HG02759 (cell line): ENCODE results near the gene MPC2.
"Not testable (repeated sequence)": the region's sequence is repeated elsewhere in the genome, so short reads cannot be mapped to it uniquely, and the experiment has no call there.

ENCODE experiments used
- ATAC-seq: cut with Tn5 transposase; IDR thresholded peaks from one replicate; pipeline ENCODE4 v1.9.1; 2021; ENCODE audit warnings: mild to moderate bottlenecking, moderate library complexity; ENCODE audit not compliant: unreplicated experiment

Gene MPC2

GRCh38 chr1:167909691-167910180 is 27.1 kb downstream of the MPC2 start:
- no peak for ATAC-seq

- no peak for ATAC-seq
Observed at GRCh38 chr1:167905671-167906070, 31.2 kb downstream of the MPC2 start.

GRCh38 chr1:167905182-167905581 is 31.7 kb downstream of the MPC2 start:
- no peak for ATAC-seq

- ATAC-seq = no peak
Observed at GRCh38 chr1:167904652-167905130, 32.2 kb downstream of the MPC2 start.

- no peak for ATAC-seq
Observed at GRCh38 chr1:167900907-167901306, 36.0 kb downstream of the MPC2 start.

- ATAC-seq = peak; percentile 96
Observed at GRCh38 chr1:167899253-167899681, 37.6 kb downstream of the MPC2 start.

GRCh38 chr1:167898578-167899222 is 38.2 kb downstream of the MPC2 start:
- no peak for ATAC-seq

GRCh38 chr1:167893798-167894197 is 43.1 kb downstream of the MPC2 start:
- ATAC-seq = no peak

- no peak for ATAC-seq
Observed at GRCh38 chr1:167890400-167890799, 46.5 kb downstream of the MPC2 start.

- ATAC-seq = not testable (repeated sequence)
Observed at GRCh38 chr1:167887187-167887586, 49.7 kb downstream of the MPC2 start.

GRCh38 chr1:167882376-167882775 is 54.5 kb downstream of the MPC2 start:
- ATAC-seq = no peak

- ATAC-seq = no peak
Observed at GRCh38 chr1:167881786-167882185, 55.1 kb downstream of the MPC2 start.

- ATAC-seq = no peak
Observed at GRCh38 chr1:167881069-167881468, 55.8 kb downstream of the MPC2 start.

GRCh38 chr1:167880580-167881021 is 56.3 kb downstream of the MPC2 start:
- no peak for ATAC-seq

GRCh38 chr1:167879508-167879907 is 57.4 kb downstream of the MPC2 start:
- ATAC-seq = no peak

- ATAC-seq = no peak
Observed at GRCh38 chr1:167878372-167879160, 58.3 kb downstream of the MPC2 start.

GRCh38 chr1:167876597-167877175 is 60.2 kb downstream of the MPC2 start:
- ATAC-seq = no peak

GRCh38 chr1:167871331-167871730 is 65.5 kb downstream of the MPC2 start:
- no peak for ATAC-seq

GRCh38 chr1:167869157-167870001 is 67.5 kb downstream of the MPC2 start:
- not testable (repeated sequence) for ATAC-seq

- not testable (repeated sequence) for ATAC-seq
Observed at GRCh38 chr1:167866739-167867414, 70.0 kb downstream of the MPC2 start.
